ENCODE measurements around the gene C6orf62.
"Not testable (repeated sequence)": the region's sequence is repeated elsewhere in the genome, so short reads cannot be mapped to it uniquely, and the experiment has no call there.

Gene C6orf62

GRCh38 chr6:24742216-24742738 is 23.3 kb upstream of the C6orf62 start:
- no peak for DNase-seq

DNA sequence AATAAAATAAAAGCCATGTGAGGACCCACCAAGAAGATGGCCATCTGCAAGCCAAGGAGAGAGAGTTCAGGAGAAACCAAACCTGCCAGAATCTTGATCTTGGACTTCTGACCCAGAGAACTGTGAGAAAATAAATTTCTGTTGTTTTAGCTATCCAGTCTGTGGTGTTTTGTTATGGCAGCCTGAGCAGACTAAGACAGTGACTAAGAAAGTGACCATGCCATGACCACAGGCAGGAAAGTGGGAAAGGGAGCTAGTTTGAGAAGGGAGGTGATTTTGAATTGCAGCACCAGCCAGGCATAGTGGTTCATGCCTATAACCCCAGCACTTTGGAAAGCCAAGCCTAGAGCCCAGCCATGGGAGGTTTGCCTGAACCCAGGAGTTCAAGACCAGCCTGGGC is 21.9 kb upstream of the C6orf62 start:
- DNase-seq: no peak

DNA sequence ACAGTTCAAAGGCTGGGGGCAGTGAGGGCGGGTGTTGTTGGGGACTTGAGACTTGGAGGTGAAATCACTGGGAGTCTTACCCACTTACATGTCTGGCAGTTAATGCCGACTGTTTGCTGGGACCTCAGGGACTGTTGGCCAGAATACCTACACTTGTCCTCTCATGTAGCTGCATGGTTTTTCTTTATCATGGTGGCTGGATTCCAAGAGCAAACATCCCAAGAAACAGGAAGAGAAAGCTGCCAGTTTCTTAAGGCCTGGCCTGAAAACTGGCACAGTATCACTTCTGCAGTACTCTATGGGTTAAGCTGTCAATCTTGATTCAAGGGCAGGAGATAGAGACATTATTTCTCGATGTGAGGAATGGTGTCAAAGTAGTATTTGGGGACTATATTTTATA is 19.8 kb upstream of the C6orf62 start:
- DNase-seq: no peak

- not testable (repeated sequence) for DNase-seq
Observed at GRCh38 chr6:24734710-24735109, 15.8 kb upstream of the C6orf62 start.

DNA sequence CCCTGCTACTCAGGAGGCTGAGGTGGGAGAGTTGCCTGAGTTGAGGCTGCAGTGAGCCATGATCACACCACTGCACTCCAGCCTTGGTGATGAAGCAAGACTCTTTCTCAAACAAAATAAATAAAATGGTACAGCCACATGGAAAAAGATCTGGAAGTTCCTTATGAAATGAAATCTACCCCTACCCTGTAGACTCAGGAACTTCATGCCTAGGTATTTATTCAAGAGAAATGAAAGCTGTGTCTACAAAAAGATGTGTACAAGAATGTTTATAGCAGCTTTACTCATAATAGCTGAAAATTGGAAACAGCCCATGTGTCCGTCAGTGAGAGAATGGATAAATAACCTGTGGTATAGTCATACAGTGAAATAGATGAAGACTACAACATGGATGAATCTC is 15.2 kb upstream of the C6orf62 start:
- DNase-seq: no peak

- not testable (repeated sequence) for DNase-seq
Observed at GRCh38 chr6:24731456-24732134, 12.6 kb upstream of the C6orf62 start.

- DNase-seq: not testable (repeated sequence)
Observed at GRCh38 chr6:24730653-24731052, 11.7 kb upstream of the C6orf62 start.

DNA sequence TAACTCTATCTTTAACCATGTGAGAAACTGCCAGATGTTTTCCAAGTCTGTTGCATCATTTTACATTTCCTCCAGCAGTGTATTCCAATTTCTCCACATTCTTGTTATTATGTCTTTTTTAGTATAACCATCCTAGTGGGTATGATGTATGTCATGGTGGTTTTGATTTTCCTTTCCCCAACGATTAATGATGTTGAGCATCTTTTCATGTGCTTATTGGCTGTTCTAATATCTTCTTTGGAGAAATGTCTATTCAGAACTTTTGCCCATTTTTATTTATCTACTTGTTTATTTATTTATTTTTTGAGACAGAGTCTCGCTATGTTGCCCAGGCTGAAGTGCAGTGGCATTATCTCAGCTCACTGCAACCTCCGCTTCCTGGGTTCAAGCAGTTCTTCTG is 4.3 kb upstream of the C6orf62 start:
- no peak for DNase-seq

- no peak for DNase-seq
Observed at GRCh38 chr6:24721461-24722215, 2.7 kb upstream of the C6orf62 start.

- peak; percentile 99 for DNase-seq
Observed at GRCh38 chr6:24720604-24721460, 1.9 kb upstream of the C6orf62 start.

DNA sequence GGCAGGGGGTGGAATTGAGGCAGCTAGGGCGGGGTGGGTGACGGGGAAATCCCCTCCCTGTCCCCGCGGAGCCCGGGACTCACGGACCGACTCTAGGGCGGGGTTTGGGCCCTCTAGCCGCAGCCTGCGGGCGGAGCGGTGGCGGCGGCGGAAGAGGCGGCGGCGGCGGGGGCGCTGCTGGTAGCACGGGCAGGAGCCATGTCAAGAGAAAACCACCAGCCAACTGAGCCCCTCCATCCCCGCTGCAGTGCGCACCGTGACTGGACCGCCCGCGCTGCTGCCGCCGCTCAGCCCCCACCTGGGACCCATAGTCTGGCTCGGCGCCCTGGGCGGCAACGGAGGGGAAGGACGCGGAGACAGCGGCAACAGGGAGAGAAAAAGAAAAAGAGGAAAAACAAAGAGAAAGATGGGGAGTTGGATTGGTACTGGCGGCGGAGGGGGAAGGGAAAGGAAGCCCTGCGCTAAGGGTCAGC is 1.2 kb upstream of the C6orf62 start:
- peak; percentile 19 for DNase-seq

- no peak for DNase-seq
Observed at GRCh38 chr6:24718449-24719124, 367 bp downstream of the C6orf62 start.

DNA sequence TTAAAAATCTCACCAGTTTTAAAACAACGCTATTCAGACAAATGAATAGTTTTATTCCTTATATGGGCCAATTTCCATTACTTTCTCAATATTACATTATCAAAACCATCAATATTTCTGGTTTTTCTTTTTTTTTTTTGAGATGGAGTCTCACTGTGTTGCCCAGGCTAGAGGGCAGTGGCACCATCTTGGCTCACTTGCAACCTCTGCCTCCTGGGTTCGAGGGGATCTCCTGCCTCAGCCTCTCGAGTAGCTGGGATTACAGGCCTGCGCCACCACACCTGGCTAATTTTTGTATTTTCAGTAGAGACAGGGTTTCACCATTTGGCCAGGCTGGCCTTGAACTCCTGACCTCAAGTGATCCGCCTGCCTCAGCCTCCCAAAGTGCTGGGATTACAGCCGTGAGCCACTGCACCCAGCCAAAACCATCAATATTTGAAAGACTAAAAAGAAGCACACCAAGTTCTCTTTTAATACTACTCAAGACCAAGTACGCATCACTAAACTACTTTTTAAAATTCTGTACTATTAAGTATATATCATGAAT is 2.3 kb downstream of the C6orf62 start:
- DNase-seq: not testable (repeated sequence)

DNA sequence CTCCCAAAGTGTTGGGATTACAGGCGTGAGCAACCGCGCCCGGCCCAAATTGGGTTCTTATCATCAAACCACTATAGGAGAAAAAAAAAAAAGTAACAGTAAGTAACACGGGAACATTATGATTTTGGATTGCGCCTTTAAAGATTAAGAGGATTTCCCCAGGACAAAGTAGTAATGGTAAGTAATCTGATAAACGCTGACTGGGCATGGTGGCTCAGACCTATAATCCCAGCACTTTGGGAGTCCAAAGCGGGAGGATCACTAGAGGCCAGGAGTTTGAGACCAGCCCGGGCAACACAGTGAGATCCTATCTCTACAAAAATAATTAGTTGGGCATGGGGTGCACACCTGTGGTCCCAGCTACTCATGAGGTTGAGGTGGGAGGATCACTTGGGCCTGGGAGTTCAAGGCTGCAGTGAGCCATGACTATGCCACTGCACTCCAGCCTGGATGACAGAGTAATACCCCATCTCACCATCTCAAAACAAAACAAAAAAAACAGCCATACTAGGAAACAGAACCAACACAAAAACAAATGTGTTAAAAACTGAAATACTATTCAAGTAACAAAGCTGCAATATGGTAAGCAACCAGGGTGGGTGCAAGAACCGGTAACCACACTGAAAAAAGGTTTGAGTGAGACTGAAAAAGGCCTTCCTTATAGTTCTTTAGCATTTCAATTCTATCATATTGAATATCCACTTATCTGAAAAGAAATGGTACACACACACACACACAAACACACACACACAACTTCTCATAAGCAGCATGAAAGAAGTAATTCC is 8.2 kb downstream of the C6orf62 start:
- DNase-seq: no peak

- DNase-seq: no peak
Observed at GRCh38 chr6:24709014-24709711, 9.8 kb downstream of the C6orf62 start.

- no peak for DNase-seq
Observed at GRCh38 chr6:24708612-24709011, 10.3 kb downstream of the C6orf62 start.

DNA sequence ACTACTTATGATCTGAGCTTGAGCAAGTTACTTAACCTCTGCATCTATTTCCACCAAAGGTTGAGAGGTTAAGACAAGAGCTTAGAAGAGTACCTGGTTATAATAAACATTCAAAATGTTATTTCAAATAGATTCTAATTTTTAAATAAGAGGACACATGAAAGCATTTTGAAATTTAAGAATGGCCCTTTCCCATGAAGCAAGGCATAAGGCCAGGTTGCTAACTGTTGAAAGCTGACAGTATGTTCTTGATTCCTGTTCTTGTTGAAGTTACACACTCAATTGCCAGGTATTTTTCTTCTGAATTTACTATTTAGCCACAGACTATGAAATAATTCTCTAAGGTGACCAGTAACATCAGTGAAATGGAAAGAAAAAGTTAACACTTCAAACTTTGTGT is 14.5 kb downstream of the C6orf62 start:
- DNase-seq: no peak

GRCh38 chr6:24702720-24703282 is 16.2 kb downstream of the C6orf62 start:
- DNase-seq: no peak

DNA sequence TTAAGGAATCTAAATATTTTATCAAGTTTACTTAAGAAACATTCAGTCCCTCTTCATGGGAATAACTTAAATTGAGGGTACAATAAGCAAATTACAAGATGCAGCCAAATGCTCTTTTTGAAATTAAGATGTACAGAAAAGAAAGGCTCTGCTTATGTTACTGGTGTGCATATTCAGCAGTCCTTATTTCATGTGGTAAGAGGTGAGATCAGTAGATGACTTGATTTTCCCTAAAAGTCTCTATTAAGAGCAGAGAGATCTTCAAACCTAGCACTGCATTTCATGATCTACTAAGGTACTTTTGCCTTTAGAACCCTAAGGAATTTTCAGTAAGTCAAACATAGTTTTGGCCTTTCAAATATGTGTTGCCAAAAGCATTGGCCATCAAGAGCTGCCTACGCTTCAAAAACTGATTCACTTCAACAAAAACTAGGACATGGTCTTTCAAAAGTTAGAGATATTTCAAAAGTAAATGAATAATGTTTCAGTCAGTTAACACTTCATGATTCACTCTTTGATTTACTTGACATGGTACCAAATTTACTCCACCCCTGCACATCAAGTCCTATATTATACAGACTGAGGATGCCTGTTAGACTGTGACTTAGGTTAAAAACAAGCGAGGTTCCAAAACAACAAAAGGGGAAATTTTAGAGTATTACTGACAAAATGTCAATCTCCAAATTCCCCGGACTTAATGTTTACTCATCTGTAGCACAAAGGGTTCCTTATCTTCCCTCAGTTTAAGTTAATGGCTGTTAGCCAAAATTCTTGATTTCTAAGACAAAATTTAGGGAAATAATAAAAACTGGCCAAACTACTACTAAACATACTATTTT is 19.2 kb downstream of the C6orf62 start:
- no peak for DNase-seq
